ENCODE results near the gene EIF5A.
A peak's percentile ranks its signal among the peaks of the same experiment; 100 is the strongest.

EIF5A gene

DNA sequence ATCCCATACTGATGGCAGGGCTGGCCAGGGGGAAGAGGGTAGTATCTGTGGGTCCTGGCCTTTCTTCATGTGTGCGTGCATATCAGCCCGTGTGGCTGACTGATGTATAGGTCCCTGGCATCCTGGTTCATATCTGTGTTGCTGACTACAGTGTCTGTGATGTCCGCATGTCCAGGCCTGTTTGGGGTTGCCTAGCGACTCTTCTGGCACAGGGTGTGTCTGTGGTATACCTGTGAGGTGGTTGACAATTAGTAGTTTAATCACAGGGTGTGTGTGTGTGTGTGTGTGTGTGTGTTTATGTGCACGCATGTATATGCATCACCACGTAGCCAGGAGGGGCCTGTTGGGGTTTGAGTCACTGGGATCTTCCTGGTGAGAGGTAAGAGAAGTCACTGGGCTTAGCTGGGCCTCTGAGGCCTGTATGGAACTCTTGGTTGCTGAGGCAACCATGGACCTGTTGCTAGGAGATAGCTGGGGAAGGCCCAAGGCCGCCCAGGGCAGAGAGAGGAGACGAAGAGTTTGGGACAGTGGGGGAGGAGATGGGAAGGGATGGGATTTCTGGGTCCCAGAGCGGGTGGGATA is 46.9 kb downstream of the EIF5A start:
- H3K4ac ChIP-seq (ENCODE audit: low read depth in 1 of 2, low read length in 2 of 2) = no peak overlapping the region
- no peak overlapping the region for H3K27ac ChIP-seq (ENCODE audit: low read length, poor library complexity, severe bottlenecking)
- peak overlapping the region in 1 of 2 experiments; percentile 53 for H3K14ac ChIP-seq (ENCODE audit: low read length in 2 of 2)
- H3K36me3 ChIP-seq (ENCODE audit: control insufficient read depth in 1 of 2, insufficient read depth in 2 of 2, low read depth in 1 of 2, low read length in 2 of 2) = no peaks in the 10 kb centered on the region
- WGBS = 81% methylated on average over 8 of the region's 9 CpGs
- H3K23ac ChIP-seq (ENCODE audit: low read length in 2 of 2) = no peak overlapping the region
- H2BK12ac ChIP-seq (ENCODE audit: low read length in 2 of 2) = peak overlapping the region in 1 of 2 experiments; percentile 31
- peak overlapping the region in 1 of 2 experiments; percentile 22 for H3K4me3 ChIP-seq (ENCODE audit: insufficient read depth in 1 of 2, low read depth in 1 of 2, low read length in 2 of 2)
- peak overlapping the region; percentile 44 for H3K9ac ChIP-seq (ENCODE audit: low read length)
- no peak overlapping the region for H3K18ac ChIP-seq (ENCODE audit: low read depth in 1 of 2, low read length in 2 of 2)
- H3K4me1 ChIP-seq (ENCODE audit: control insufficient read depth, insufficient read depth, low read depth, low read length) = peaks cover 44% of the 10 kb centered on the region
- no peak overlapping the region for H3K4me2 ChIP-seq (ENCODE audit: low read length, poor library complexity, severe bottlenecking)
- H4K91ac ChIP-seq (ENCODE audit: low read length) = no peak overlapping the region
- no peak overlapping the region for H2BK5ac ChIP-seq (ENCODE audit: low read depth, low read length, poor library complexity, severe bottlenecking)
- no peak overlapping the region for H2AFZ ChIP-seq (ENCODE audit: low read depth, low read length)
- no peak overlapping the region for H2AK5ac ChIP-seq (ENCODE audit: low read length, severe bottlenecking)
- peak; percentile 65 for DNase-seq
- no peaks in the 10 kb centered on the region for H3K9me3 ChIP-seq (ENCODE audit: control insufficient read depth, low read length)
- no peak overlapping the region for H2BK15ac ChIP-seq (ENCODE audit: low read depth, poor library complexity, severe bottlenecking)
- H3K27me3 ChIP-seq (ENCODE audit: control insufficient read depth in 1 of 2, insufficient read depth in 1 of 2, low read length in 2 of 2) = no peaks in the 10 kb centered on the region
- H4K8ac ChIP-seq (ENCODE audit: low read length) = peak overlapping the region; percentile 66
- H3K79me1 ChIP-seq (replicated peaks; ENCODE audit: low read length, poor library complexity, severe bottlenecking) = peaks cover 27% of the 10 kb centered on the region
- H2BK120ac ChIP-seq (ENCODE audit: low read depth, low read length) = no peak overlapping the region

DNA sequence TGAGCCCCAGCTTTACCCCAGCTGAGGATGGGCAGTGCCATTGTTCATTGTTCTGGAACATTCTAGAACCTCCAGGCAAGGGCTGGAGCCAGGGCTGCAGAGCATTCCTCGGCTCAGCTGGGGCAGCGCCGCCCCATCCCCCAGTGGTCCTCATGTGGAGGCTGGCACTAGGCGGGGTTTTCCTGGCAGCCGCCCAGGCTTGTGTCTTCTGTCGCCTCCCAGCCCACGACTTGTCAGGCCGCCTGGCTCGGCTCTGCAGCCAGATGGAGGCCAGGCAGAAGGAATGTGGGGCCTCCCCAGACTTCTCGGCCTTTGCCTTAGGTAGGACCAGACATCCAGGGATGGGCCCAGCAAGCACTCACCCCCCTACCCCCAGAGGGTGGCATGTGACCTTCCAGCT is 47.6 kb downstream of the EIF5A start, which contains the start of gene TMEM95:
TSS of gene TMEM95 (plus strand) at position 104 of the 400 bp plus-strand sequence. CDS start at position 153, 49 bp downstream.
- Histone ChIP-seq H2BK120ac (ENCODE audit: low read depth, low read length) (no peak within 1 kb of the TSS), H2BK15ac (ENCODE audit: low read depth, poor library complexity, severe bottlenecking) (peak within 1 kb of the TSS; percentile 4), H3K4ac (ENCODE audit: low read depth in 1 of 2, low read length in 2 of 2) (no peak within 1 kb of the TSS), H3K36me3 (ENCODE audit: control insufficient read depth in 1 of 2, insufficient read depth in 2 of 2, low read depth in 1 of 2, low read length in 2 of 2) (no peaks in the 10 kb centered on the region), H3K4me2 (ENCODE audit: low read length, poor library complexity, severe bottlenecking) (no peak within 1 kb of the TSS), H3K9me3 (ENCODE audit: control insufficient read depth, low read length) (no peaks in the 10 kb centered on the region), H3K23ac (ENCODE audit: low read length in 2 of 2) (no peak within 1 kb of the TSS), H2AK5ac (ENCODE audit: low read length, severe bottlenecking) (peak within 1 kb of the TSS; percentile 53), H3K18ac (ENCODE audit: low read depth in 1 of 2, low read length in 2 of 2) (peak within 1 kb of the TSS; percentile 37 to 55), H2BK5ac (ENCODE audit: low read depth, low read length, poor library complexity, severe bottlenecking) (no peak within 1 kb of the TSS), H3K27me3 (ENCODE audit: control insufficient read depth in 1 of 2, insufficient read depth in 1 of 2, low read length in 2 of 2) (no peaks in the 10 kb centered on the region), H3K27ac (ENCODE audit: low read length, poor library complexity, severe bottlenecking) (no peak within 1 kb of the TSS), H3K9ac (ENCODE audit: low read length) (peak within 1 kb of the TSS; percentile 44), H3K4me3 (ENCODE audit: insufficient read depth in 1 of 2, low read depth in 1 of 2, low read length in 2 of 2) (peak within 1 kb of the TSS in 1 of 2 experiments; percentile 22), H4K91ac (ENCODE audit: low read length) (peak within 1 kb of the TSS; percentile 78), H4K8ac (ENCODE audit: low read length) (peak within 1 kb of the TSS; percentile 66), H2BK12ac (ENCODE audit: low read length in 2 of 2) (peak within 1 kb of the TSS; percentile 15 to 31), H3K79me1 (replicated peaks; ENCODE audit: low read length, poor library complexity, severe bottlenecking) (peaks cover 27% of the 10 kb centered on the region), H2AFZ (ENCODE audit: low read depth, low read length) (no peak within 1 kb of the TSS), H3K4me1 (ENCODE audit: control insufficient read depth, insufficient read depth, low read depth, low read length) (peaks cover 41% of the 10 kb centered on the region), H3K14ac (ENCODE audit: low read length in 2 of 2) (peak within 1 kb of the TSS in 1 of 2 experiments; percentile 79)
- DNase-seq = no peak
- WGBS = 75% methylated on average over 10 of the region's 10 CpGs

DNA sequence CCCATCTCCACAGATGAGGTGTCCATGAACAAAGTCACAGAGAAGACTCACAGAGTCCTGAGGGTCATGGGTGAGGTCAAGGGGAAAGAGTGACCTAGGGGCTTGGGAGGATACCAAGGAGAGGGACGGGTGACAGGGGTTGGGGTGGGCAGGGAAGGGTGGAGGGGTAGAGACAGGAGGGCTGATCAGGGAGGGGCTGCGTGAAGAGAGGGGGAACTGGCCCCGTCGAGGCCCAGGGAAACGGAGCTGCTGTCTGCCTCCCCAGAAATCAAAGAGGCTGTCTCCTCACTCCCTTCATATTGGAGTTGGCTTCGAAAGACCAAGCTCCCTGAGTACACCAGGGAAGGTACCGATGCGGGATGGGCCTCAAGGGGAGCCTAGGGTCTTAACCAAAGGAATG is 48.1 kb downstream of the EIF5A start:
- Histone ChIP-seq H2BK15ac (ENCODE audit: low read depth, poor library complexity, severe bottlenecking) (peak overlapping the region; percentile 4), H2BK5ac (ENCODE audit: low read depth, low read length, poor library complexity, severe bottlenecking) (no peak overlapping the region), H4K8ac (ENCODE audit: low read length) (no peak overlapping the region), H3K36me3 (ENCODE audit: control insufficient read depth in 1 of 2, insufficient read depth in 2 of 2, low read depth in 1 of 2, low read length in 2 of 2) (no peaks in the 10 kb centered on the region), H2BK120ac (ENCODE audit: low read depth, low read length) (no peak overlapping the region), H3K4ac (ENCODE audit: low read depth in 1 of 2, low read length in 2 of 2) (no peak overlapping the region), H3K14ac (ENCODE audit: low read length in 2 of 2) (peak overlapping the region in 1 of 2 experiments; percentile 48), H3K18ac (ENCODE audit: low read depth in 1 of 2, low read length in 2 of 2) (peak overlapping the region in 1 of 2 experiments; percentile 55), H2BK12ac (ENCODE audit: low read length in 2 of 2) (peak overlapping the region in 1 of 2 experiments; percentile 15), H3K4me1 (ENCODE audit: control insufficient read depth, insufficient read depth, low read depth, low read length) (peaks cover 40% of the 10 kb centered on the region), H3K4me2 (ENCODE audit: low read length, poor library complexity, severe bottlenecking) (no peak overlapping the region), H3K23ac (ENCODE audit: low read length in 2 of 2) (no peak overlapping the region), H2AK5ac (ENCODE audit: low read length, severe bottlenecking) (no peak overlapping the region), H2AFZ (ENCODE audit: low read depth, low read length) (no peak overlapping the region), H3K27ac (ENCODE audit: low read length, poor library complexity, severe bottlenecking) (no peak overlapping the region), H3K4me3 (ENCODE audit: insufficient read depth in 1 of 2, low read depth in 1 of 2, low read length in 2 of 2) (no peak overlapping the region), H3K79me1 (replicated peaks; ENCODE audit: low read length, poor library complexity, severe bottlenecking) (peaks cover 27% of the 10 kb centered on the region), H3K9me3 (ENCODE audit: control insufficient read depth, low read length) (no peaks in the 10 kb centered on the region), H4K91ac (ENCODE audit: low read length) (peak overlapping the region; percentile 67), H3K27me3 (ENCODE audit: control insufficient read depth in 1 of 2, insufficient read depth in 1 of 2, low read length in 2 of 2) (no peaks in the 10 kb centered on the region), H3K9ac (ENCODE audit: low read length) (peak overlapping the region; percentile 44)
- no peak for DNase-seq
- WGBS = 80% methylated on average over 7 of the region's 8 CpGs

DNA sequence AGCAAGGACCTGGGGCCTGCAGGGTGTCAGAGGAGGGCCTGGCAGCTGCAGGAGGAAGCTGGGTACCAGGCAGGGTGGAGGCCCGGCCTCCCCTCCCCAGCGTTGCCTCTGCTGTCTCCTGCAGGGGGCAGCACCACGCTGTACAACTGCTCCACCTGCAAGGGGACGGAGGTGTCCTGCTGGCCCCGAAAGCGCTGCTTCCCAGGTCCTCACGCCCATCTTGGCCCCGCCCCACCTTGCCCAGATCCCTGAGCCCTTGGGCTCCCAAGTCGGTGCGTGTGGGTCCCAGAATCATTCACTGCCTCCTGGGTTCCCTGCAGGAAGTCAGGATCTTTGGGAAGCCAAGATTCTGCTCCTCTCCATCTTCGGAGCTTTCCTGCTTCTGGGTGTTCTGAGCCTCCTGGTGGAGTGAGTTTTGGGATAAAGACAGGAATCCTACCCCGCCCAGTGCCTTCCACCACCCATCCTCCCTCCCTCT is 48.7 kb downstream of the EIF5A start:
- Histone ChIP-seq H2BK5ac (ENCODE audit: low read depth, low read length, poor library complexity, severe bottlenecking) (no peak overlapping the region), H2BK12ac (ENCODE audit: low read length in 2 of 2) (no peak overlapping the region), H2AK5ac (ENCODE audit: low read length, severe bottlenecking) (no peak overlapping the region), H3K36me3 (ENCODE audit: control insufficient read depth in 1 of 2, insufficient read depth in 2 of 2, low read depth in 1 of 2, low read length in 2 of 2) (no peaks in the 10 kb centered on the region), H3K14ac (ENCODE audit: low read length in 2 of 2) (peak overlapping the region in 1 of 2 experiments; percentile 48), H2AFZ (ENCODE audit: low read depth, low read length) (no peak overlapping the region), H3K27me3 (ENCODE audit: control insufficient read depth in 1 of 2, insufficient read depth in 1 of 2, low read length in 2 of 2) (no peaks in the 10 kb centered on the region), H3K9ac (ENCODE audit: low read length) (peak overlapping the region; percentile 44), H3K23ac (ENCODE audit: low read length in 2 of 2) (no peak overlapping the region), H3K4me2 (ENCODE audit: low read length, poor library complexity, severe bottlenecking) (no peak overlapping the region), H3K4me1 (ENCODE audit: control insufficient read depth, insufficient read depth, low read depth, low read length) (peaks cover 37% of the 10 kb centered on the region), H3K18ac (ENCODE audit: low read depth in 1 of 2, low read length in 2 of 2) (peak overlapping the region in 1 of 2 experiments; percentile 55), H3K4ac (ENCODE audit: low read depth in 1 of 2, low read length in 2 of 2) (no peak overlapping the region), H3K27ac (ENCODE audit: low read length, poor library complexity, severe bottlenecking) (no peak overlapping the region), H4K91ac (ENCODE audit: low read length) (no peak overlapping the region), H3K4me3 (ENCODE audit: insufficient read depth in 1 of 2, low read depth in 1 of 2, low read length in 2 of 2) (no peak overlapping the region), H2BK120ac (ENCODE audit: low read depth, low read length) (no peak overlapping the region), H2BK15ac (ENCODE audit: low read depth, poor library complexity, severe bottlenecking) (no peak overlapping the region), H3K9me3 (ENCODE audit: control insufficient read depth, low read length) (no peaks in the 10 kb centered on the region), H3K79me1 (replicated peaks; ENCODE audit: low read length, poor library complexity, severe bottlenecking) (peaks cover 27% of the 10 kb centered on the region), H4K8ac (ENCODE audit: low read length) (no peak overlapping the region)
- WGBS = 7% methylated on average over 11 of the region's 12 CpGs
- DNase-seq = peak; percentile 67
